Right cardiac atrium (tissue), 5 donors: Measurements from ENCODE around the gene PCDHGA9. TPM values are rescaled to one million over a fixed set of nuclear protein-coding genes. Genes with fewer than 3 reads are reported as not detected.
"Not testable (repeated sequence)": the region's sequence is repeated elsewhere in the genome, so short reads cannot be mapped to it uniquely, and the experiment has no call there.

Experiments used
- ATAC-seq, 2 donors: fragments of 200-7000 bp; cut with Tn5 transposase; one replicate each; pipeline versions ENCODE4 v1.8.0 to v1.9.1; 2020; ENCODE audit warnings: moderate library complexity in 2 of 2, mild to moderate bottlenecking in 1 of 2
- DNase-seq, 3 donors: peaks; one replicate each; pipeline ENCODE4 v3.0.0-alpha.2; 2020
- H3K27ac ChIP-seq: one replicate; pipeline ENCODE4 v1.5.1; 2013; ENCODE audit warnings: mild to moderate bottlenecking, low read length, control low read depth, moderate library complexity
- H3K27me3 ChIP-seq: one replicate; pipeline ENCODE4 v1.6.1; 2013; ENCODE audit not compliant: control insufficient read depth, insufficient read depth
- H3K4me1 ChIP-seq: one replicate; pipeline ENCODE4 v1.6.1; 2013; ENCODE audit warnings: low read length; ENCODE audit not compliant: control insufficient read depth, insufficient read depth
- H3K4me3 ChIP-seq: one replicate; pipeline ENCODE4 v1.5.1; 2013; ENCODE audit warnings: low read length, control low read depth
- H3K9me3 ChIP-seq: one replicate; pipeline ENCODE4 v1.6.1; 2013; ENCODE audit warnings: low read length; ENCODE audit not compliant: control insufficient read depth
- WGBS: extraction: QIAGEN DNeasy Blood & Tissue Kit; methylation state at CpG from one replicate; pipeline ENCODE4 v1.1.7; 2013; 5-methylcytosine and 5-hydroxymethylcytosine counted together
- intact Hi-C, 4 donors: fragments of 100-400 bp; cut with DNase I; formaldehyde crosslinking; loops; one replicate each; pipeline versions ENCODE4 v1.11.0 to v1.14.0; 2022 to 2023
- polyA plus RNA-seq: library from polyadenylated mRNA; stranded (reverse); fragments of 200-250 nt; gene quantifications from one replicate; pipeline ENCODE4 v1.2.3, GENCODE V29; 2013
- total RNA-seq, 4 donors: library from RNA; stranded (reverse); fragmentation: NEBNext Ultra II Directional; extraction: Animal tissue kit (Norgen Biotek cat#: 25700); gene quantifications; one replicate each; pipeline ENCODE4 v1.2.1, GENCODE V29; 2021
- donor health status: healthy with polysubstance abuse.
- donor health status: DM: no; HTN: yes; CAD: no.
- donor health status: DM: no; HTN: no; CAD: no.
- donor health status: DM: no; HTN: yes; CAD: no; lungs with severe emphysema.
- donor health status: DM: yes; HTN: yes; CAD: no.

The PCDHGA9 gene
- total and polyA plus RNA-seq, 5 donors: 1.6 to 5.4 (median 3.7) TPM

- H3K4me3 ChIP-seq: no peak overlapping the region
- ATAC-seq: no peak
- H3K27me3 ChIP-seq: no peaks in the 10 kb centered on the region
- peaks cover 18% of the 10 kb centered on the region for H3K9me3 ChIP-seq
- no peak overlapping the region for H3K27ac ChIP-seq
- WGBS: 30% methylated on average over 74 of the region's 74 CpGs
- peaks cover 2% of the 10 kb centered on the region for H3K4me1 ChIP-seq
- intact Hi-C loops: loop anchor here in 2 of 4 donors (5.0 to 10.0 kb wide), 2 partner anchors 106 to 138 kb away; no protein-coding TSS in a partner anchor
- DNase-seq: no peak
These were observed 16.7 kb downstream of the PCDHGA9 start for GRCh38 chr5:141419074-141419880.

- Histone ChIP-seq H3K4me3 (peak within 1 kb of the TSS; percentile 49), H3K9me3 (peaks cover 16% of the 10 kb centered on the region), H3K4me1 (peaks cover 2% of the 10 kb centered on the region), H3K27me3 (no peaks in the 10 kb centered on the region), H3K27ac (no peak within 1 kb of the TSS)
- 13% methylated on average over 42 of the region's 42 CpGs for WGBS
- ATAC-seq: peak in 1 of 2 donors; percentile 39
- peak in 1 of 3 donors; percentile 56 for DNase-seq
- intact Hi-C loops: loop anchor here in 2 of 4 donors (10.0 kb wide), 2 partner anchors 46 to 104 kb away; partner anchors contain the start of genes PCDHGA6 (in 1 of the 2) and PCDHGB3 (in 1 of the 2)
These were observed 18.4 kb downstream of the PCDHGA9 start, which contains the start of gene PCDHGA11 for GRCh38 chr5:141420855-141421488. PCDHGA11 (plus strand) TSS chr5:141421051; CDS start chr5:141421228, 177 bp downstream.

DNA sequence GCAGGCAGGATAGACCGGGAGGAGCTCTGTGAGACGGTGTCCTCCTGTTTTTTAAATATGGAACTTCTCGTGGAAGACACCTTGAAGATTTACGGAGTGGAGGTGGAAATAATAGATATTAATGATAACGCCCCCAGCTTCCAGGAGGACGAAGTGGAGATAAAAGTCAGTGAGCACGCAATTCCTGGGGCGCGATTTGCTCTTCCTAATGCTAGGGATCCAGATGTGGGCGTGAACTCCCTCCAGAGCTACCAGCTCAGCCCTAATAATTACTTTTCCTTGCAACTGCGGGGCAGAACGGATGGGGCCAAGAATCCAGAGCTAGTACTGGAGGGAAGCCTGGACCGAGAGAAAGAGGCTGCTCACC lies 18.9 kb downstream of the PCDHGA9 start:
- no peak for ATAC-seq
- no peak overlapping the region for H3K27ac ChIP-seq
- peaks cover 19% of the 10 kb centered on the region for H3K9me3 ChIP-seq
- no peak for DNase-seq
- WGBS: 14% methylated on average over 13 of the region's 13 CpGs
- intact Hi-C loops: loop anchor here in 2 of 4 donors (10.0 kb wide), 2 partner anchors 47 to 103 kb away; partner anchors contain the start of genes PCDHGA6 (in 1 of the 2) and PCDHGB3 (in 1 of the 2)
- peaks cover 2% of the 10 kb centered on the region for H3K4me1 ChIP-seq
- H3K27me3 ChIP-seq: no peaks in the 10 kb centered on the region
- H3K4me3 ChIP-seq: peak overlapping the region; percentile 49

GRCh38 chr5:141422742-141423291 lies 20.2 kb downstream of the PCDHGA9 start:
- 23% methylated on average over 42 of the region's 42 CpGs for WGBS
- ATAC-seq: no peak
- peak in 1 of 3 donors; percentile 40 for DNase-seq
- H3K27me3 ChIP-seq: no peaks in the 10 kb centered on the region
- peaks cover 24% of the 10 kb centered on the region for H3K9me3 ChIP-seq
- intact Hi-C loops: loop anchor here in 2 of 4 donors (10.0 kb wide), 2 partner anchors 48 to 102 kb away; partner anchors contain the start of genes PCDHGA6 (in 1 of the 2) and PCDHGB3 (in 1 of the 2)
- no peak overlapping the region for H3K27ac ChIP-seq
- H3K4me1 ChIP-seq: peaks cover 2% of the 10 kb centered on the region
- H3K4me3 ChIP-seq: no peak overlapping the region

DNA sequence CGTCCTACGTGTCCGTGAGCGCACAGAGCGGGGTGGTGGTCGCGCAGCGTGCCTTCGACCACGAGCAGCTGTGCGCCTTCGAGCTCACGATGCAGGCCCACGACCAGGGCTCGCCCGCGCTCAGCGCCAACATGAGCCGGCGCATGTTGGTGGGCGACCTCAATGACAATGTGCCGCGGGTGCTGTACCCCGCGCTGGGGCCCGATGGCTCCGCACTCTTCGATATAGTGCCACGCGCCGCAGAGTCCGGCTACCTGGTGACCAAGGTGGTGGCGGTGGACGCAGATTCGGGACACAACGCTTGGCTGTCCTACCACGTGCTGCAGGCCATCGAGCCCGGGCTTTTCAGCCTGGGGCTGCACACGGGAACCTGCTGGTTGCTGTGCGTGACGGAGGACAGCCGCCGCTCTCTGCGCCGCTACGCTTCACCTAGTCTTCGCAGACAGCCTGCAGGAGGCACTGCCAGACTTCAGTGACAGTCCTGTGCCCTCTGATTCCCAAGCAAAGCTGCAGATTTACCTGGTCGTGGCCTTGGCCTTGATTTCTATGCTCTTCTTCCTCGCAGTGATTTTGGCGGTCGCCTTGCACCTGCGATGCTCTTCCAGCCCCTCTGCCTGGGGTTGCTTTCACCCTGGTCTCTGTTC lies 25.3 kb downstream of the PCDHGA9 start:
- WGBS: 42% methylated on average over 53 of the region's 53 CpGs
- DNase-seq (peak in 1 of 3 donors; percentile 41), ATAC-seq (no peak)
- intact Hi-C loops: loop anchor here in 2 of 4 donors (5.0 to 10.0 kb wide), 3 partner anchors 53 to 129 kb away; partner anchors contain the start of genes PCDHGA6 (in 1 of the 2) and PCDHGB3 (in 1 of the 2)
- H3K9me3 ChIP-seq: peaks cover 13% of the 10 kb centered on the region
- H3K4me1 ChIP-seq: no peaks in the 10 kb centered on the region
- no peak overlapping the region for H3K4me3 ChIP-seq
- no peaks in the 10 kb centered on the region for H3K27me3 ChIP-seq
- H3K27ac ChIP-seq: no peak overlapping the region

DNA sequence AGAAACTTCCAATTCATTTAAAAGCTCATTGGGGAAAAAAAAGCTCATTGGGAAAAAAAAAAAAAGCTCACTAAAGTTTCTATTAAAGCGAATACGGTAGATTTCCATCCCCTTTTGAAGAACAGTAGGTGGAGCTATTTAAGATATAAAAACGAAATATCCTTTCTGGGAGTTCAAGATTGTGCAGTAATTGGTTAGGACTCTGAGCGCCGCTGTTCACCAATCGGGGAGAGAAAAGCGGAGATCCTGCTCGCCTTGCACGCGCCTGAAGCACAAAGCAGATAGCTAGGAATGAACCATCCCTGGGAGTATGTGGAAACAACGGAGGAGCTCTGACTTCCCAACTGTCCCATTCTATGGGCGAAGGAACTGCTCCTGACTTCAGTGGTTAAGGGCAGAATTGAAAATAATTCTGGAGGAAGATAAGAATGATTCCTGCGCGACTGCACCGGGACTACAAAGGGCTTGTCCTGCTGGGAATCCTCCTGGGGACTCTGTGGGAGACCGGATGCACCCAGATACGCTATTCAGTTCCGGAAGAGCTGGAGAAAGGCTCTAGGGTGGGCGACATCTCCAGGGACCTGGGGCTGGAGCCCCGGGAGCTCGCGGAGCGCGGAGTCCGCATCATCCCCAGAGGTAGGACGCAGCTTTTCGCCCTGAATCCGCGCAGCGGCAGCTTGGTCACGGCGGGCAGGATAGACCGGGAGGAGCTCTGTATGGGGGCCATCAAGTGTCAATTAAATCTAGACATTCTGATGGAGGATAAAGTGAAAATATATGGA lies 27.9 kb downstream of the PCDHGA9 start, which contains the start of gene PCDHGA12:
Gene PCDHGA12, plus strand, starts transcription at position 176 of the 782 bp plus-strand sequence. Its CDS starts 253 bp downstream, at position 429.
- Histone ChIP-seq H3K27me3 (no peaks in the 10 kb centered on the region), H3K9me3 (peaks cover 11% of the 10 kb centered on the region), H3K4me1 (no peaks in the 10 kb centered on the region), H3K27ac (no peak within 1 kb of the TSS), H3K4me3 (peak within 1 kb of the TSS; percentile 1)
- ATAC-seq (peak; percentile 86 to 89), DNase-seq (peak; percentile 66 to 81 (median 75))
- 12% methylated on average over 33 of the region's 33 CpGs for WGBS
- intact Hi-C loops: loop anchor here in 1 of 4 donors (5.0 kb wide), 1 partner anchor 92 kb away; no protein-coding TSS in a partner anchor

DNA sequence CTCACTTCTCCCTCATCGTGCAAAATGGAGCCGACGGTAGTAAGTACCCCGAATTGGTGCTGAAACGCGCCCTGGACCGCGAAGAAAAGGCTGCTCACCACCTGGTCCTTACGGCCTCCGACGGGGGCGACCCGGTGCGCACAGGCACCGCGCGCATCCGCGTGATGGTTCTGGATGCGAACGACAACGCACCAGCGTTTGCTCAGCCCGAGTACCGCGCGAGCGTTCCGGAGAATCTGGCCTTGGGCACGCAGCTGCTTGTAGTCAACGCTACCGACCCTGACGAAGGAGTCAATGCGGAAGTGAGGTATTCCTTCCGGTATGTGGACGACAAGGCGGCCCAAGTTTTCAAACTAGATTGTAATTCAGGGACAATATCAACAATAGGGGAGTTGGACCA lies 28.7 kb downstream of the PCDHGA9 start:
- ATAC-seq (peak in 1 of 2 donors; percentile 56), DNase-seq (peak in 1 of 3 donors; percentile 67)
- H3K27me3 ChIP-seq: no peaks in the 10 kb centered on the region
- peak overlapping the region; percentile 1 for H3K4me3 ChIP-seq
- no peak overlapping the region for H3K27ac ChIP-seq
- H3K4me1 ChIP-seq: no peaks in the 10 kb centered on the region
- peaks cover 9% of the 10 kb centered on the region for H3K9me3 ChIP-seq
- intact Hi-C loops: loop anchor here in 1 of 4 donors (5.0 kb wide), 1 partner anchor 91 kb away; no protein-coding TSS in a partner anchor
- WGBS: 10% methylated on average over 37 of the region's 37 CpGs

DNA sequence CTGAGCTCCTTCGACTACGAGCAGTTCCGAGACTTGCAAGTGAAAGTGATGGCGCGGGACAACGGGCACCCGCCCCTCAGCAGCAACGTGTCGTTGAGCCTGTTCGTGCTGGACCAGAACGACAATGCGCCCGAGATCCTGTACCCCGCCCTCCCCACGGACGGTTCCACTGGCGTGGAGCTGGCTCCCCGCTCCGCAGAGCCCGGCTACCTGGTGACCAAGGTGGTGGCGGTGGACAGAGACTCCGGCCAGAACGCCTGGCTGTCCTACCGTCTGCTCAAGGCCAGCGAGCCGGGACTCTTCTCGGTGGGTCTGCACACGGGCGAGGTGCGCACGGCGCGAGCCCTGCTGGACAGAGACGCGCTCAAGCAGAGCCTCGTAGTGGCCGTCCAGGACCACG lies 29.7 kb downstream of the PCDHGA9 start:
- not testable (repeated sequence) for H3K27me3 ChIP-seq, H3K4me1 ChIP-seq, H3K4me3 ChIP-seq, H3K27ac ChIP-seq, H3K9me3 ChIP-seq, DNase-seq, ATAC-seq
- intact Hi-C loops: loop anchor here in 1 of 4 donors (5.0 kb wide), 1 partner anchor 90 kb away; no protein-coding TSS in a partner anchor
- whole genome bisulfite sequencing: 26% methylated on average over 36 of the region's 38 CpGs

DNA sequence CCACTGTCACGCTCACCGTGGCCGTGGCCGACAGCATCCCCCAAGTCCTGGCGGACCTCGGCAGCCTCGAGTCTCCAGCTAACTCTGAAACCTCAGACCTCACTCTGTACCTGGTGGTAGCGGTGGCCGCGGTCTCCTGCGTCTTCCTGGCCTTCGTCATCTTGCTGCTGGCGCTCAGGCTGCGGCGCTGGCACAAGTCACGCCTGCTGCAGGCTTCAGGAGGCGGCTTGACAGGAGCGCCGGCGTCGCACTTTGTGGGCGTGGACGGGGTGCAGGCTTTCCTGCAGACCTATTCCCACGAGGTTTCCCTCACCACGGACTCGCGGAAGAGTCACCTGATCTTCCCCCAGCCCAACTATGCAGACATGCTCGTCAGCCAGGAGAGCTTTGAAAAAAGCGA lies 30.1 kb downstream of the PCDHGA9 start:
- H3K27me3 ChIP-seq, ATAC-seq, H3K4me3 ChIP-seq, H3K4me1 ChIP-seq, H3K27ac ChIP-seq, DNase-seq, H3K9me3 ChIP-seq: not testable (repeated sequence)
- WGBS: 26% methylated on average over 29 of the region's 29 CpGs
- intact Hi-C loops: loop anchor here in 1 of 4 donors (5.0 kb wide), 1 partner anchor 90 kb away; no protein-coding TSS in a partner anchor
